ENCODE measurements around the gene TRIM46.

GRCh38 chr1:155139895-155140629, 33.6 kb upstream of the TRIM46 start, which contains the start of gene DPM3:
- TF ChIP-seq CTCF (IDR thresholded peaks at IDR 0.05) (peak in 2 of 6 experiments; percentile 4 to 15), POLR2A (IDR thresholded peaks at IDR 0.05) (peak in 2 of 4 donors; percentile 27 to 85), EP300 (IDR thresholded peaks at IDR 0.05) (no peak)
